NCI-H446 (cell line): ENCODE results near the gene SYTL5.

ENCODE experiments used
- DNase-seq, 2 experiments: peaks; one replicate each; lab custom pipeline; 2025; lab: John Stamatoyannopoulos, UW

Gene SYTL5

GRCh38 chrX:38018766-38019425, 12.5 kb downstream of the SYTL5 start:
- no peak for DNase-seq

GRCh38 chrX:38028300-38028699, 21.9 kb downstream of the SYTL5 start:
- DNase-seq = no peak

GRCh38 chrX:38036466-38036865, 30.1 kb downstream of the SYTL5 start:
- no peak for DNase-seq

GRCh38 chrX:38038501-38038900, 32.1 kb downstream of the SYTL5 start:
- no peak for DNase-seq

- DNase-seq = no peak
Measured at GRCh38 chrX:38041237-38041636, 34.9 kb downstream of the SYTL5 start.

- DNase-seq = no peak
Measured at GRCh38 chrX:38044701-38045100, 38.3 kb downstream of the SYTL5 start.

- no peak for DNase-seq
Measured at GRCh38 chrX:38045538-38046096, 39.3 kb downstream of the SYTL5 start.

- DNase-seq = no peak
Measured at GRCh38 chrX:38048886-38049285, 42.5 kb downstream of the SYTL5 start.

GRCh38 chrX:38050806-38051205, 44.5 kb downstream of the SYTL5 start:
- no peak for DNase-seq

GRCh38 chrX:38052096-38052495, 45.7 kb downstream of the SYTL5 start:
- DNase-seq = no peak

- DNase-seq = peak in 1 of 2 experiments; percentile 4
Measured at GRCh38 chrX:38055170-38055847, 49.0 kb downstream of the SYTL5 start.

GRCh38 chrX:38060331-38060878, 54.1 kb downstream of the SYTL5 start:
- no peak for DNase-seq

- no peak for DNase-seq
Measured at GRCh38 chrX:38061335-38061734, 55.0 kb downstream of the SYTL5 start.

GRCh38 chrX:38066934-38067333, 60.6 kb downstream of the SYTL5 start:
- no peak for DNase-seq

GRCh38 chrX:38069273-38069672, 62.9 kb downstream of the SYTL5 start:
- no peak for DNase-seq

- DNase-seq = no peak
Measured at GRCh38 chrX:38069991-38070390, 63.6 kb downstream of the SYTL5 start.

GRCh38 chrX:38079463-38079862, 73.1 kb downstream of the SYTL5 start:
- no peak for DNase-seq

GRCh38 chrX:38080808-38081207, 74.5 kb downstream of the SYTL5 start:
- no peak for DNase-seq

GRCh38 chrX:38081909-38082308, 75.6 kb downstream of the SYTL5 start:
- no peak for DNase-seq

GRCh38 chrX:38082309-38082708, 76.0 kb downstream of the SYTL5 start:
- DNase-seq = no peak

GRCh38 chrX:38085813-38086212, 79.5 kb downstream of the SYTL5 start:
- DNase-seq = no peak

GRCh38 chrX:38086451-38087215, 80.3 kb downstream of the SYTL5 start:
- no peak for DNase-seq
